DOHH2 (cell line): ENCODE data around the gene ICOS.

Experiments
- H3F3A ChIP-seq: fragments of 200-600 bp; sonication (generic), shearing (Covaris generic); 2 replicates; pipeline ENCODE4 v1.6.0; 2016; ENCODE audit warnings: antibody characterized with exemption, mild to moderate bottlenecking; ENCODE audit not compliant: control insufficient read depth, insufficient read depth
- H3K27ac ChIP-seq: fragments of 200-600 bp; sonication (generic); 2 replicates; pipeline ENCODE4 v1.5.1; 2014; ENCODE audit warnings: low read depth, mild to moderate bottlenecking, low read length, moderate library complexity
- H3K27me3 ChIP-seq: fragments of 200-600 bp; sonication (generic); 2 replicates; pipeline ENCODE4 v1.6.1; 2014; ENCODE audit warnings: mild to moderate bottlenecking, low read length, mixed read lengths; ENCODE audit not compliant: control insufficient read depth
- H3K36me3 ChIP-seq: fragments of 200-600 bp; sonication (generic); 2 replicates; pipeline ENCODE4 v1.6.1; 2014; ENCODE audit warnings: mild to moderate bottlenecking, low read length, moderate library complexity, mixed read lengths; ENCODE audit not compliant: control insufficient read depth
- H3K4me1 ChIP-seq: fragments of 200-600 bp; sonication (generic); 2 replicates; pipeline ENCODE4 v1.6.1; 2014; ENCODE audit warnings: mild to moderate bottlenecking, low read length, mixed read lengths; ENCODE audit not compliant: control insufficient read depth
- H3K4me2 ChIP-seq: fragments of 200-600 bp; sonication (generic); 2 replicates; pipeline ENCODE4 v1.6.0; 2014; ENCODE audit warnings: mild to moderate bottlenecking, low read length, moderate library complexity
- H3K4me3 ChIP-seq: fragments of 200-600 bp; sonication (generic); 2 replicates; pipeline ENCODE4 v1.5.1; 2014; ENCODE audit warnings: mild to moderate bottlenecking, low read length, mixed read lengths
- H3K79me2 ChIP-seq: fragments of 200-600 bp; sonication (generic); 2 replicates; pipeline ENCODE4 v1.6.1; 2014; ENCODE audit warnings: mild to moderate bottlenecking, low read length, mixed read lengths; ENCODE audit not compliant: control insufficient read depth
- H3K9me2 ChIP-seq: fragments of 200-600 bp; sonication (generic); replicated peaks from 2 replicates; pipeline ENCODE4 v1.6.1; 2014; ENCODE audit warnings: mild to moderate bottlenecking, low read length, mixed read lengths; ENCODE audit not compliant: control insufficient read depth
- H3K9me3 ChIP-seq: fragments of 200-600 bp; sonication (generic); 2 replicates; pipeline ENCODE4 v1.6.1; 2014; ENCODE audit warnings: antibody characterized with exemption, low read length, mixed read lengths; ENCODE audit not compliant: control insufficient read depth, insufficient read depth
- H4K20me1 ChIP-seq: fragments of 200-600 bp; sonication (generic); 2 replicates; pipeline ENCODE4 v1.6.0; 2014; ENCODE audit warnings: low read depth, mild to moderate bottlenecking, antibody characterized with exemption, low read length, moderate library complexity; ENCODE audit not compliant: control insufficient read depth, insufficient read depth
- CTCF ChIP-seq: fragments of 200-600 bp; sonication (generic); IDR thresholded peaks from one replicate; pipeline ENCODE4 v1.5.1; 2014; ENCODE audit warnings: antibody characterized with exemption, mild to moderate bottlenecking, low read depth, low read length; ENCODE audit not compliant: poor library complexity, severe bottlenecking
- EZH2phosphoT487 ChIP-seq: fragments of 200-600 bp; sonication (generic); IDR thresholded peaks from 2 replicates; pipeline ENCODE4 v1.6.1; 2017; ENCODE audit warnings: borderline replicate concordance, mild to moderate bottlenecking, antibody characterized with exemption, low read length, moderate library complexity, mixed read lengths

The ICOS gene

DNA sequence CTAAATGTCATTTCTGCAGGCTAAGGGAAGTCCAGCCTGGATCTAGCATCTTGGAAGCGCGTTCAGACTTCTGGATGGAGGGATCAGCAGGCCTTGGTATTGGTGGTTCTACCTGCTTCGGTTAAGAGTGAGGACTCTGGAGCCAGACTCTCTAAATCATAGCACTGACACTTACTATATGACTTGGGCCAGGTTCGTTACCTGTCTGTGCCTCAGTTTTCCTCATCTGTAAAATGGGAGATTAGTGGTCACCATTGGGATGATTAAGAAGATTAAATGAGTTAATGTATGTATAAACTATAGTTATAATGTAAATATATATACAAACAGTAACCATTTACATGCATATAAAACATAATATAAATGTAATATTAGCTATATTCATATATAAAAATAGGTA is 995 bp upstream of the ICOS start:
- no peak for TF ChIP-seq CTCF
- no peak for TF ChIP-seq EZH2phosphoT487
- Histone ChIP-seq H3K27ac (no peak overlapping the region), H3K9me2 (no peaks in the 10 kb centered on the region), H3K4me2 (no peak overlapping the region), H3K79me2 (no peaks in the 10 kb centered on the region), H3K9me3 (no peaks in the 10 kb centered on the region), H3K4me3 (no peak overlapping the region), H3F3A (no peaks in the 10 kb centered on the region), H4K20me1 (no peaks in the 10 kb centered on the region), H3K4me1 (no peaks in the 10 kb centered on the region), H3K27me3 (no peaks in the 10 kb centered on the region), H3K36me3 (no peaks in the 10 kb centered on the region)

- Histone ChIP-seq H3K9me2 (no peaks in the 10 kb centered on the region), H3K4me1 (no peaks in the 10 kb centered on the region), H3K36me3 (no peaks in the 10 kb centered on the region), H3K4me2 (no peak overlapping the region), H3K4me3 (no peak overlapping the region), H3K79me2 (no peaks in the 10 kb centered on the region), H3K9me3 (no peaks in the 10 kb centered on the region), H3K27ac (no peak overlapping the region), H4K20me1 (no peaks in the 10 kb centered on the region), H3F3A (no peaks in the 10 kb centered on the region), H3K27me3 (no peaks in the 10 kb centered on the region)
- no peak for TF ChIP-seq EZH2phosphoT487
These were observed 386 bp downstream of the ICOS start for GRCh38 chr2:203936949-203937348.

DNA sequence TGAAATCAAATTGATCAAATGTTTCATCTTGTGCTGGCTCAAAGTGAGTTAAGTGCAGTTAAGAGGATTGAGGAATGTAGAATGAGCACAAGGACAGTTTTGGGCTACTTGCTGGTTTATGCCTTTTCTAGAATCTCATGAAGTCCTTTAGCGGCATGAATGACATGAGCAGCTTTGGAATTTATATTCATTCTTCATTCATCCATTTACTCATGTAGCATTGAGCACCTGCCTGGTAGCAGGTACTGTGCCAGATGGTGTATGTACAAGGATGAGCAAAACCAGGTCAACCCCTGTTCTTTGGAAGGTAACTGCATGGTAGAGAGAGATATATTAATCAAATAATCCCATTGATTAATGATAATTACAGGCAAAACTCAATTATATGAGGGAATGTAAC is 1.2 kb downstream of the ICOS start:
- H3K79me2 ChIP-seq = no peaks in the 10 kb centered on the region
- TF ChIP-seq CTCF = no peak
- TF ChIP-seq EZH2phosphoT487 = no peak

GRCh38 chr2:203940039-203940438 is 3.5 kb downstream of the ICOS start:
- no peaks in the 10 kb centered on the region for H4K20me1 ChIP-seq
- no peaks in the 10 kb centered on the region for H3K79me2 ChIP-seq
- H3K36me3 ChIP-seq = no peaks in the 10 kb centered on the region
- H3K27me3 ChIP-seq = no peaks in the 10 kb centered on the region
- TF ChIP-seq CTCF (no peak), EZH2phosphoT487 (no peak)
- no peaks in the 10 kb centered on the region for H3K4me1 ChIP-seq
- H3F3A ChIP-seq = no peaks in the 10 kb centered on the region
- no peaks in the 10 kb centered on the region for H3K9me2 ChIP-seq
- no peak overlapping the region for H3K4me3 ChIP-seq
- no peaks in the 10 kb centered on the region for H3K9me3 ChIP-seq
- no peak overlapping the region for H3K4me2 ChIP-seq
- no peak overlapping the region for H3K27ac ChIP-seq

More for the DNA sequence above, 1.2 kb downstream of the ICOS start:
- no peaks in the 10 kb centered on the region for H3K27me3 ChIP-seq
- H3K4me3 ChIP-seq = no peak overlapping the region
- no peaks in the 10 kb centered on the region for H3K4me1 ChIP-seq
- no peaks in the 10 kb centered on the region for H3K36me3 ChIP-seq
- no peak overlapping the region for H3K27ac ChIP-seq
- no peaks in the 10 kb centered on the region for H4K20me1 ChIP-seq
- H3K9me2 ChIP-seq = no peaks in the 10 kb centered on the region
- H3K9me3 ChIP-seq = no peaks in the 10 kb centered on the region
- no peaks in the 10 kb centered on the region for H3F3A ChIP-seq
- H3K4me2 ChIP-seq = no peak overlapping the region
